NCI-H526 treated with DMSO at 0.1 percent for 48 hours (cell line): ENCODE measurements around the gene SPSB1.

Source experiments
- DNase-seq: peaks from one replicate; lab custom pipeline; 2025; lab: John Stamatoyannopoulos, UW

Gene SPSB1

DNA sequence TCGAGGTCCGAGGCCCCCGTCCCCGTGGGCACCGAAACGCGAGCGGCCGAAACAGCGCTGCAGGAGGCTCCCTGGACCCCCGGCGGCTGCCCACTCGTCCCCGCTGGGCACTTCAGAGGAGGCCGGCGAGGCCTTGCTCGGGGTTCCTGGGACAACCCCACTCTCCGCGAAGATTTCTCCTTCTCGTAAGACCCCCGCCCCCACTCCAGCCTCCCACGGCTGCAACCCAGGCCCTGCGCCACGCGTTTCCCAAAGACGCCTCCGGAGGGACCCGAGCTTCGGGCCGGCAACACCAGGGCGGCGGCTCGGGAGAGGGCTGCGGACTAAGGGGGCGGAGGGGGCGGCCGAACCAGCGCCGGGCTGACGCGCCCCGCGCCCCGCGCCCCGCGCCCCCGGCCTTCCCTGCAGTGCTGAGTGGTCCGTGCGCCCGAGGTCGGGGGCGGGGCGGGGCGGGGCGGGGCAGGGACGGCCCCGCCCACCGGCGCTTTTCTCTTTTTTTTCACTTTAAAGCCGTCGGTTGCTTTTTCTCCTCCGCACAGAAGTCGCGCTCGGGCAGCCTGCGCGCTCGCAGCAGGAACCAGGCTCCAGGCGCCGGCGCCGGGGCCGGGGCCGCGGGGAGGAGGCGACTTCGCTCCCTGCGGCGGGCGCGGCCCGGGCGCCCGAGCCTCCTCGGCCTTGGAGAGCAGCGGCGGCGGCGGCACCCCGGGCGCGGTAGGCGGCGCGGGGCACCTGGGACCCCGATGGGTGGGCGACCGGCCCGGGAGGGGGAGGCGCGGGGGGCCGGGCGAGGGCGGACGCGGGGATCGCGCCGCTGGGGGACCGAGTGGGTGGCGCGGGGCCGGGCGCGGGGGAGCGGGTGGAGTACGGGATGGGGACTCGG, at the start of gene SPSB1:
SPSB1 (plus strand) TSS at position 534 of the 880 bp plus-strand sequence. CDS start 62,998 bp downstream, outside the sequence.
- no peak for DNase-seq

DNA sequence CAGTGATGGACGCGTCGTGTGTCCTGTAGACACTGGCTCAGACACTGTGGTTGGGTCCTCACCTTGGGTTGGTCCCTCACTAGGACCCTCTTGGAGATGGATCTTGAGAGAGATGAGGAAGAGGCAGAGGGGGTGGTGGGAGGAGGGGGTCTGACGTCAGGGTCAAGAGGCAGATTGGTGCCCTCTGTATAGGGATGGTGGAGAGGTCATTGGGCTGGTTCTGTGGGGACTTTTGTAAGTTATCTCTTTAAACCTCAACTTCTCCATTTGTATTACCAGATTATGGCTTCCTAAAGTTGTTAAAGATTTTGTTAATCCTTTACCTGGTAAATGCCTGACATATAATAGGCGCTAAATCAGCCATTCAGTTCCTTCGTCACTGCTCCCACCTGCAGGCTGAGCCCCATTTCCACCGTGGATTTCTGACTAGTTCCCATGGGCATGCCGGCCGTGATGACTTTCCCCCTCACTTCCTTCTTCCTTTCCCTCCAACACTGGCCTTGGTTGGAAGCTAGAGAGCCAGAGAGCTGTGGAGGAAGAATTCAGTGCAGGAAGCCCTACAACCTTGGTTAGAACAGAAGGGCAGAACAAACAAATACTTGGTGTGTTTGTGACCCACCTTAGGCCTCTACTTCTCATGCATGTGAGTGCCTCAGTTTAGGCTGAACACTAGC, 49.5 kb upstream of the SPSB1 start:
- no peak for DNase-seq

DNA sequence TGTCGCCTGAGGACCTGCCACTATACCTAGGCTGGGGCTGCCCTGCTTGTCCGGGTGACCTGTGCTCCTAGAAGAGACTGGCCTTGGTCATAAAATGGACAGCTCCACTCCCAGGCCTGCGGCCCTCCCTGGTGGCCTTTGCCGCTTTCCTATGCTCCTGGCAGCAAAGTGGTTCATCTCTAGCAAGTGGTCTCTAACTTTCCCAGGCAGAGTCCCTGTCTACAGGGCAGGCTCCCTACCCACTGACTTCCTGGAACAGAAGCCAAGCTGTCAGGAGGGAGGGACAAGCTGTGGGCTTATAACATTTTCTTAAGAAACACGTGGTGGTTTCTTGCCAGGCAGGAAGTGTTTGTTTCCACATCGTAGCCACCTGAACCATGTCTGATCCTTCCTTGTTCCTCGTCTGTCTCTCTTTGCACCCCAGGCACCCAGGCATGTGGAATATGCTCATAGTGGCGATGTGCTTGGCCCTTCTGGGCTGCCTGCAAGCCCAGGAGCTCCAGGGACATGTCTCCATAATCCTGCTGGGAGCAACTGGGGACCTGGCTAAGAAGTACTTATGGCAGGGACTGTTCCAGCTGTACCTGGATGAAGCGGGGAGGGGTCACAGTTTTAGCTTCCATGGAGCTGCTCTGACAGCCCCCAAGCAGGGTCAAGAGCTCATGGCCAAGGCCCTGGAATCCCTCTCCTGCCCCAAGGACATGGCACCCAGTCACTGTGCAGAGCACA, 48.0 kb upstream of the SPSB1 start:
- DNase-seq: no peak

DNA sequence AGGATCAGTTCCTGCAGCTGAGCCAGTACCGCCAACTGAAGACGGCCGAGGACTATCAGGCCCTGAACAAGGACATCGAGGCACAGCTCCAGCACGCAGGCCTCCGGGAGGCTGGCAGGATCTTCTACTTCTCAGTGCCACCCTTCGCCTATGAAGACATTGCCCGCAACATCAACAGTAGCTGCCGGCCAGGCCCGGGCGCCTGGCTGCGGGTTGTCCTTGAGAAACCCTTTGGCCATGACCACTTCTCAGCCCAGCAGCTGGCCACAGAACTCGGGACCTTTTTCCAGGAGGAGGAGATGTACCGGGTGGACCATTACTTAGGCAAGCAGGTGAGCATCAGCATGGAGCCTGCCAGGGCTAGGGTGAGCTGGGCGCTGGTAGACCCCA, 47.5 kb upstream of the SPSB1 start:
- DNase-seq: no peak

DNA sequence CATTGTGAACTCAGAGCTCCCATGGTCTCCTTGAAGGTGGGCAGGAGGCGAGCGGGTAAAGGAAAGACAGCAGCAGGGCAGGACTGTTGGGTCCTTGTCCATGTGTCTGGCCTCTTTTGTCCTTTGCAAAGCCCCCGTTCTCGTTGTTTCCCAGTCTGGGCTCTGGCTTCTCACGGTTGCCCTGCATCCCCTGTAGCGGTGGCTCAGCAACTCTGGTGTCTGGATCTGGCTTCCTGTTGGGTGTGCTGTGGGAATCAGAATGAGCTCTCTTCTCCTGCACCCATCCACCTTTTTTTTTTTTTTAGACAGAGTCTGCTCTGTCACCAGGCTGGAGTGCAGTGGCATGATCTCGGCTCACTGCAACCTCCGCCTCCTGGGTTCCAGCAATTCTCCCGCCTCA, 47.0 kb upstream of the SPSB1 start:
- no peak for DNase-seq

DNA sequence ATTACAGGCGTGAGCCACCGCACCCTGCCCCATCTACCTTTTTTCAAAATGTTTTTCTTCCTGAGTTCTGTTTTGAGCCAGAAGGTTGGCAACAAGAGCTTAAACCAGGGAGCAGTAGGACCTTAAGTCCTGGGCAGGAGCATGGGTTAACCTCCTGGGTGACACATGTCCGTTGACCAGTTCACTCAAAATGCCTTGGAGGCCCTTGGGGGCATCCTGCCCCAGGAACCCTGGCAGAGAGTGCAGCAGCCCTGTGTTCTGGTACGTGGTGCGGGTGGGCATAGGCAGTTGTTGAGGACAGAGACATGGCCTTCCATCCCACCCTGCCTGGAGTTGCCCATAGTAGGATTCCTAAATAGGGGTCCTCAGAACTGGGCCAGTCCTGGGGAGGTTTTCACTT, 46.5 kb upstream of the SPSB1 start:
- DNase-seq: no peak

DNA sequence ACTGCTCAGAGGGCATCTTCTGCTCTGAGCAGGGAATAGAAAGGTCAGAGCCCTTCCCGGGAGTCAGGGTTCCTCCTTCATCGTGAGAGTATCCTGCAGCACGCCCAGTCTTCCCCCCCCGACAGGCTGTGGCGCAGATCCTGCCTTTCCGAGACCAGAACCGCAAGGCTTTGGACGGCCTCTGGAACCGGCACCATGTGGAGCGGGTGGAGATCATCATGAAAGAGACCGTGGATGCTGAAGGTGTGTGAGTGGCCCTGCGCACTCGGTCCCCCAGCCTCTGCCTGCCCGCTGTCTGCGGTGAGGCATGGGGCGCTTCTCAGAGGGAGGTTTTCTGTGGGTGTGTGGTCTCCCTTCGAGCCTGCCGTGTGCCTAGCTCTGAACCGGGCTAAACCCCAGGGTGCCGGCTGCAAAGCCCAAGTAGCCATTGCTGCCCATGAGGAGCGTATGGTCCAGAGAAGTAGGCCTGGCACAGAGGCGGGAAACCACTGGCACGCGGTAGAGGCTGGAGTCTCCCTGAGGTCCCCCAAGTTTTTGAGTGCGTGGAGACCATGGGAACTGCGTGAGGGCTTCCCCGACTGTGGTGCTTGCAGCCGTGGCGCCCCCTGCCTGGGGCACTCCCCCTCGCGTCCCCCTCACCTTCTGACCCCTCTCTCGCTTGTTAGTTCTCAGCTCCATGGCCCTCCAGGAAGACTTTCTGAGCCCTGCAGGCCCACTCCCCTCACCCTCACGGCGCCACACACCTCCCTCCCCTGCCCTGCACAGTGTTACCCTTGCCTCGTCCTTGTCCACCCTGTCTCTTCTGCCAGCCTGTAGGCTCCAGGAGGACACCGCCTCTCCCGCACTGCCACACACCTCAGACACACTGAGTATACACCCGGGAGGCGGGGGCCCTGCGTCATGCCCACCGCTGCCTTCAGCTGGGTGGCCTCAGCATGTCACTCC, 45.6 kb upstream of the SPSB1 start:
- DNase-seq: no peak

DNA sequence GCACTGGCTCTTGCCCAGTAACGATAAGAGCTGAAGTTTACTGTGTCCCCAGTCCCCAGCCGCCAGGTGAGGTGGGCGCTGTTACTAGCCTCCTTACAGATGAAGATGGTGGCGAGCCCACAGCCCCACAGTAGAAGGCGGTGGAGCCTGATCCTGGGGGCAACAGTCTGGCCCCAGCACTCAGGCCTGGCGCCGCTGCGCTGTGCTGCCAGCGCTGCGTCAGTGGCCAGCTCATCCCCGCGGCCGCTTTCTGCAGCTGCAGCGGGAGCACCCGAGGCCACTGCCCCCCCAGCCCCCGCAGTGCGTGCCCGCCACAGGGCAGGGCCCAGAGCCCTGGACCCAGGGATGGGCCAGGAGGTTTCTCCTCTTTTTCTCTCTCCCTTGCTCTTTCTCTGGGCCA, 44.8 kb upstream of the SPSB1 start:
- no peak for DNase-seq

DNA sequence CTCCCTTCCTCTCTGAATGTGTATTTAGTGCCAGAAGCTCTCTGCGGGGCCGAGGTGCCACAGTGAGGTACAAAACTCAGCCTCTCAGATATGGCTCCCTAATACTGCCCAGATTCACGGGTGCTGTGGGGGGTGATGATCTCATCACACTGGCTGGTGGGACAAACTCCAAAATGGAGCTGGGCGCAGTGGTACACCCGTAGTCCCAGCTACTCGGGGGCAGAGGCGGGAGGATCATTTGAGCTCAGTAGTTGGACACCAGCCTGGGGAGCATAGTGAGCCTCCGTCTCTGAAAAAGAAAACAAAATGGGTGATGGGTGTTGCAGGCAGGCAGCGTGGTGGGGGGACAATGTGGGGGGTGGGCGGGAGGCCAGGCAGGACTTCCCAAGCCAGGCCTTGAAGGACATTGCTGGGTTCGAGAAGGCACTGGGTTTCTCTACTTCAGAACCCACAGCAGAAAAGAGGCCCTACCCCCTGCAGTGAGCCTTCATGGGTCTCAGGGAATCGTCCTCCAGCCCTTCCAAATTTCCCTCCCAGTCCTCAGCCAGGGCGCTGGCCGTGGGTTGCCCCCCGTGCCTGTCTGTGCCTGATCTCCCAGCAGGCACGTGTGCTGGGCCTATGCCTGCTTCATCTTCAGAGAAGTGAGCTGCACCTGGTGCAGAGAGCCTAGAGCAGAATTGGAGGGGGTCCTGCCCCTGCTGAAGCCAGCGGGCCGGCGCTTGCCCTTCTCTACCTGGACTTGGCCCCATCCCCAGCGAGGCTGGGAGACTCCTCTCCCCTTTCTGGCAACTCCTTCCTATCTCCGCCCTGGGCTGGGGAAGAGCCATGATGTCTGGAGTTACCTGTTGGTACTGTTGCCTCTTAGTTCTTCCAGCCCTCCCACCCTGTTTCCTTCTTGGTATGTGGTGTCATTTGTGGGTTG, 44.1 kb upstream of the SPSB1 start:
- no peak for DNase-seq

DNA sequence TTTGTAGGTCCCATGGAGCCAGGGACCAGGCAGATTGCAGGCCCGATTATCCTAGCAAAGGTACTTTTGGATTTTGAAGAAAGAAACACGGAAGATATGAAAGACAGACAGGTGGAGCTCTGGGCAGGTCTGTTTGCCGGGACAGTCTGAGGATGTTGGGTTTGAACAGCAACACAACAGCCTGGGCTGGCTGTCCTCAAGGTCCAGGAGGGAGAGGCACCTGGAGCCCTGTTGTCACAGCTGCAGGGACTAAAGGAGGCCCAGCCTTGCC, 43.5 kb upstream of the SPSB1 start:
- no peak for DNase-seq

DNA sequence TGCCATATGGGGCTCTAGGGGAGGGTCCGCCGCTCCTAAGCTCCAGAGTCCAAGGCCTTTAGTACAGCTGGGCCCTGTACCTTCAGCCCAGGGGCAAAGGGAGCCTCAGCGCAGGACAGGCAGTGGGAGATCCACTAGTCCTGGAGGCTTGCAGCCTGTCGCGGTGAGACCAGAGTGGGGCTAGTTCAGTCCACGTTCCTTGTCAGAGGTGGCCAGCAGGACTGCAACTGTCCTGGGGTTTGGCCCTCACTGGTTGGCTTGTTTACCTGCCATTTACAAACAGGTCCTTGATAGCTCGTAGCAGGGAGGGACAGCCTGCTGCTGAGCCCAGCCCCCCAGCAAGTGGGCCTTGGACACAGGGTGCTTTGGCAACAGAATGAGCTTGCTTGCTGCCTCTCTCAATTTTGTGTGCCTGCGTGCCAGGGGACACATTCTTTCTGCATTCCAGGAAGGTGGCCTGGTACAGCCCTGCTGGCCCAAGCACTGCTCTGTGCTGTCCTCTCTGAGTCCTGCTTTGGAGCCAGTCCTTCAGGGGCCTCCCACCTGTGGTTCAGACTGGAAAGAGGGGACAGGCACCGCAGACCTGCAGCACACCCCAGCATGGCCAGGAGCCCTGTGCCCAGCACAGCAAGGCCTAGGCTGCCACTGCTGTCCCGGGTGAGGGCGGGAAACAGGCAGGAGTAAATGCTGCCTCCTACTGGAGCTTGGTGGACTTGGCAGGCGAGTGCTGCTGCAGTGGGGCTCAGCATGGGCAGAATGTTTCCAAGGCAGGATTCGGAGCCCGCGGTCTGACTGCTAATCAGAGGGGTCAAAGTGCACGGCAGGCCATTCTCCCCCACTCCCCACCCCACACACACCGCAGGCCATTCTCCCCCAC, 42.9 kb upstream of the SPSB1 start:
- DNase-seq: peak; percentile 35

DNA sequence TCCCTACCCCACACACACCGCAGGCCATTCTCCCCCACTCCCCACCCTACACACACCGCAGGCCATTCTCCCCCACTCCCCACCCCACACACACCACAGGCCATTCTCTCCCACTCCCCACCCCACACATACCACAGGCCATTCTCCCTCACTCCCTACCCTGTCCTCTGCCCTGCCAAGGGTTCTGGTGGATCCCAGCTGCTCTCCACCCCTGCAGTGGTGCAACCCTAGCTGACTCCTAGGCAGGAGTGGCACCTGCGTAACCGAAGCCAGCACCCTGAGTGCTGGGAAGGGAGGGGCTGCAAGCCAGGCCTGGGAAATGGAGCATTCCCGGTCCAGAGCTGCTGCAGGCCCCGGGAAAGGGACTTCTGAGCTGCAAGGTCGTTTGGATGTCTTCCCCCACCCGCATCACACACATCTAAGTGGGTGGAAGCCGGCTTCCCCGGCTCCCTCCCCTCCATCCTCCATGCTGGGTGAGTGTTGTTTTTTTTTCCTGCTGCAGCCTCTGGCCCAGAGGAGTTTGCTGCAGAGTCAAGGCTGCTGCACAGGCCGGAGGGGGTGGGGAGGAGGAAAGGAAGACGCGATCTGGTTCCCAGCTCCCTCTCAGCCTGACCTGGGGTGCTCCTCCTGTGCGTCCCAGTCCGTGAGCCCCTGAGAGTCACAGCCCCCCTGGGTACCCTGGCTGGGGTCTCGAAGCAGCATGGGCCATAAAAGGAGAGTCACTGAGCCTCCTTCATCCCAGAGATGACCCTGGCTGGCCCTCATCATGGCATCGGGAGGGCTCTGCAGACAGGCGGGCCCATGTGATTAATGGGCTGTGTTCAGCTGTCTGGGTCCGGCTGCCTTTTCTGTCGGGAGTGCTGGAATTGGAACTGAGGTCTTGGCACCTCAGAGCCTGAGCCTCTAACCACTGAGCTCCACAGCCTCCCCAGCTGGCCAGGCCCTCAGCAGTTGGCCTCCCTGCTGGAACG, 42.0 kb upstream of the SPSB1 start:
- no peak for DNase-seq

DNA sequence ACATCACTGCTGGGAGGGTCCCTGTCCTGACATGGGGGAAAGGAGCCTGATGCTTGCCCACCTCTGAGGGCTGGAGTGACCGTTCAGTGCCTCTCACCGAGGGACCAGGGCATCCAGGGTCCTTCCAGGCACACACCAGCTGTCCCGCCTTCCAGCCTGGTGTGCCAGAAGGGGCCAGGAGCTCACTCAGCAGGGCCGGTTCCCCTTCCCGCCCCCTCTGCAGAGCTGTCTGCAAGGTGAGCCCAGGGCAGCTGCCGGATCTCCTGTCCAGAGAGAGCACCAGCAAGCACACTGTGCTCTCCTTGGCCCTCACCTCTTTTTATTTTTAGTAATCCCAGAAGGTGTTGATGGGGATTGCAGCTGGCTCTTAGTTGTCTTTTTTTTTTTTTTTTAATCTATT, 41.2 kb upstream of the SPSB1 start:
- no peak for DNase-seq

DNA sequence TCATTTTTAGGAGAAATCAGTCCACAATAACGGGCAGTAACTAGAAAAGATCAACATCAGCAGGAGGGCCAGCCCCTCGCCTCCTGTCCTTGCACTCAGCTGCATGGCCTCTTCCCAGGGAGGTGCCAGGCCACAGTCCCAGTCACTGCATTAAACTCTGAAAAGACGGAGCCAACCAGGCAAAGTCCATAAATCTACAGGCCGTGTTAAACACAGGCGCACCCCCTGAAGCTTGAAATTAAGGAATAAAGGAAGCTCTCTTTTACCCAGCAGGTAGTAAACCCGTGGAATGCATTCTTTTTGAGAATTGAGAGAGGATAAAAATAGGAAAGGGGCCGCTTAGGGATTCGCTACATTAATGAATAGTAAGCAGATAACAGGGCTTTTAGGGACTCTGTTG, 39.7 kb upstream of the SPSB1 start:
- DNase-seq: no peak

DNA sequence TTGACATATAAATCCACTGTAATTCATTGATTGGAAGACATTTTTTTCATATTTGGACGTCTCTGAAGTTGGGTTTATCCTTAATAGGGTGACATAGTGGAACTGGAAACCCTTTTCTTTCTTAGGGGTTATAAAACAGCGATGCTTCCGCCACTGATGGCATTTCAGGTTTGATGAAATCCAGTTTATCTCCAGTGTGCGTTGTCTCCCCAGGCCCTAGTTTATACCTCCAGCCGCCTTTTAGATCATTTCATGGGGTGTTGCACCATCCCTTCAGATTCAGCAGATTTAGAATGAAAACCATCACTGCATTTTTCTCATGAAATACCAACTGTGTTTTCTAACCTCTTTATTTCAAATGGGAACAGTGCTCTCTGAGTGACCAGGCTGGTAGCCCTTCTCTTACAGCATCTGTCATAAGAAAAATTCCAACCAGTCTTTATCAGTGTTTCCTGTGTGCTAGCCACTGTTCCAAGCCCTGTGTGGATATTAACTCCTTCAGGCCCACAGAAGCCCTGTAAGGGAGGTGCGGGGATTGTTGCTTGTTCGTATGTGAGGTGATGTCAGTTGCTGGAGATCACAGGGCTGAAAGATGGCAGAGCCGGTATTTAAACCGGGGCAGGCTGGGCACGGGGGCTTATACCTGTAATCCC, 39.1 kb upstream of the SPSB1 start:
- DNase-seq: no peak

DNA sequence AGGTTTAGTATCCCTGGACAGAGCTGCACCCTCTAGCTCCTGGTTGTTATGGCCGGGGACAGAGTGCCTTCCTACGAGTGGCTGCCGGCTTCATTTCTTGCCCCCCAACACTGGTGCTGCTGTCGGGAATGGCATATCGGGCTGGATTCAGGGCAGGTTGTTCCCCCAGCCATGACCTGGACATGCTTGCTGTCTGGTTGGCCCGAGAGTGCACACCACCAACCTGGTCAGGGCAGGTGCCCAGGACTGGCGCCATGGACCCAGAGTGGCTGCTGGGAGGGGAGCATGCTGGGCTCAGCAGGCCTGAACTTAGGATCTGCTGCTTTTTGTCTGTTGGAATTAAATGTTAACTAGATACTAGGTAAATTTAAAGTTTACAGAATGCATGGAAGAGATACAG, 36.4 kb upstream of the SPSB1 start:
- no peak for DNase-seq

DNA sequence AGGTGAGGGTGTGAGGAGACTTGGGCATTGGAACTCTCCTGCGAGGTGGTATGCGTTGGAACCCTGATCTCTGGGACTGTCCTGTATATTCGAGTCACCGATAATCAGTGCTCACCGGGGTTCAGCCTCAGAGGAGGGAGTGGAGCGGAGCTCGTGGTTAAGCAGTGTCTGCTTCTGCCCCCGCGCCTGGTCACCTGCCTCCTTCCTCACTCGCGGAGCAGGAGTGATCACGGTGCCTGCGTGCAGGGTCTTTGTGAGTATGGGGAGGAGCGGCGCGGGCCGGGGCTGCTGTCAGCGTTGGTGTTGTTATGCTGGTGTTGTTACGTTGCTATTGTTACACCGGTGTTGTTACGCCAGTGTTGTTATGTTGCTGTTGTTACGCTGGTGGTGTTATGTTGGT, 34.8 kb upstream of the SPSB1 start:
- no peak for DNase-seq

DNA sequence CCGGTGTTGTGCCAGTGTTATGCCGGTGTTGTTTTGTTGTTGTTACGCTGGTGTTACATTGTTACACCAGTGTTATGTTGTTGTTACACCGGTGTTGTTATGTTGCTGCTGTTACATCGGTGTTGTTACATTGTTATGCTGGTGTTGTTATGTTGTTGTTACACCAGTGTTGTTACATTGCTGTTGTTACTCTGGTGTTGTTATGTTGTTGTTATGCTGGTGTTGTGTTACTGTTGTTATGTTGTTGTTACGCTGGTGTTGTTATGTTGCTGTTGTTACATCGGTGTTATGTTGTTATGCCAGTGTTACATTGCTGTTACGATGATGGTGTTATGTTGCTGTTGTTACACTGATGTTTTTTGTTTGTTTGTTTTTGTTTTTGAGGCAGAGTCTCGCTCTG, 34.1 kb upstream of the SPSB1 start:
- no peak for DNase-seq
